GM19452 (cell line): Measurements from ENCODE around the gene IL11.
"Not testable (repeated sequence)": the region's sequence is repeated elsewhere in the genome, so short reads cannot be mapped to it uniquely, and the experiment has no call there.

Experiments
- ATAC-seq: cut with Tn5 transposase; IDR thresholded peaks from one replicate; pipeline ENCODE4 v1.9.1; 2021; ENCODE audit not compliant: unreplicated experiment

IL11 gene

GRCh38 chr19:55336101-55336500, 34.2 kb downstream of the IL11 start:
- no peak for ATAC-seq

- no peak for ATAC-seq
Measured at GRCh38 chr19:55333870-55334269, 36.4 kb downstream of the IL11 start.

GRCh38 chr19:55329791-55330190, 40.5 kb downstream of the IL11 start:
- ATAC-seq = not testable (repeated sequence)

GRCh38 chr19:55328774-55329318, 41.4 kb downstream of the IL11 start:
- not testable (repeated sequence) for ATAC-seq

GRCh38 chr19:55325172-55325571, 45.1 kb downstream of the IL11 start, which contains the start of gene TMEM150B:
TMEM150B (minus strand) TSS chr19:55325341; CDS start chr19:55321036, 4,305 bp downstream.
- no peak for ATAC-seq

GRCh38 chr19:55324662-55325061, 45.6 kb downstream of the IL11 start:
- ATAC-seq = no peak

GRCh38 chr19:55322204-55322885, 47.9 kb downstream of the IL11 start:
- ATAC-seq = no peak

GRCh38 chr19:55321466-55322137, 48.7 kb downstream of the IL11 start:
- no peak for ATAC-seq

- ATAC-seq = no peak
Measured at GRCh38 chr19:55320844-55321419, 49.3 kb downstream of the IL11 start.

GRCh38 chr19:55319785-55320184, 50.5 kb downstream of the IL11 start:
- ATAC-seq = no peak

GRCh38 chr19:55316646-55317045, 53.6 kb downstream of the IL11 start:
- no peak for ATAC-seq

GRCh38 chr19:55315956-55316525, 54.2 kb downstream of the IL11 start:
- ATAC-seq = no peak

GRCh38 chr19:55314396-55314795, 55.9 kb downstream of the IL11 start:
- ATAC-seq = no peak
